Muscle of leg (tissue), 16 donors: ENCODE measurements around the gene WDR36. TPM values are rescaled to one million over a fixed set of nuclear protein-coding genes. Genes with fewer than 3 reads are reported as not detected.

Experiments used
- DNase-seq: peaks from one replicate; pipeline ENCODE4 v3.0.0; 2013
- H3K27ac ChIP-seq: one replicate; pipeline ENCODE4 v1.5.1; 2013; ENCODE audit warnings: mild to moderate bottlenecking, low read length, control low read depth
- H3K27me3 ChIP-seq: one replicate; pipeline ENCODE4 v1.6.1; 2013; ENCODE audit warnings: low read length; ENCODE audit not compliant: control insufficient read depth, insufficient read depth
- H3K36me3 ChIP-seq: one replicate; pipeline ENCODE4 v1.6.1; 2013; ENCODE audit warnings: low read length; ENCODE audit not compliant: control insufficient read depth, insufficient read depth
- H3K4me1 ChIP-seq: one replicate; pipeline ENCODE4 v1.6.1; 2013; ENCODE audit warnings: low read length; ENCODE audit not compliant: control insufficient read depth, insufficient read depth
- H3K4me3 ChIP-seq: one replicate; pipeline ENCODE4 v1.5.1; 2013; ENCODE audit warnings: low read length, control low read depth
- H3K9me3 ChIP-seq: replicated peaks from 2 replicates; pipeline ENCODE4 v1.6.1; 2013; ENCODE audit warnings: low read depth, low read length; ENCODE audit not compliant: control insufficient read depth
- WGBS: methylation state at CpG from one replicate; pipeline ENCODE4 v1.1.5; 2013; ENCODE audit warnings: missing lambda C conversion rate; ENCODE audit not compliant: insufficient coverage; 5-methylcytosine and 5-hydroxymethylcytosine counted together
- long read RNA-seq, 11 donors: transcript quantifications; one replicate each; lab custom pipeline, GENCODE V29; 2026
- polyA plus RNA-seq, 8 donors: library from polyadenylated mRNA; unstranded; fragments of 120-200 nt; gene quantifications; one replicate each; pipeline versions ENCODE4 v1.2.1 to v1.2.3, GENCODE V29; 2013; ENCODE audit warnings: inconsistent platforms in 1 of 8, low replicate concordance in 1 of 8; ENCODE audit not compliant: insufficient read length in 8 of 8, insufficient read depth in 1 of 8
- total RNA-seq: library from RNA; stranded (reverse); fragments of 120-200 nt; gene quantifications from one replicate; pipeline ENCODE4 v1.2.4, GENCODE V29; 2013

WDR36 gene
- total RNA-seq (27.3 TPM), polyA plus RNA-seq (10 to 100 TPM; 11.2 to 18.8 (median 14.3) TPM)
- long read RNA-seq, donor 1: 0 reads
- long read RNA-seq, donor 2: 0 reads
- long read RNA-seq, donor 3, full-length matches to known transcripts: 1 of 1 reads
- long read RNA-seq, donor 3, partial matches to known transcripts: 0 of 1 reads
- long read RNA-seq, donor 3, other reads (novel, unspliced or antisense): 0 of 1 reads
- long read RNA-seq, donor 4: 0 reads
- long read RNA-seq, donor 5, full-length matches to known transcripts: 3 of 3 reads
- long read RNA-seq, donor 5, partial matches to known transcripts: 0 of 3 reads
- long read RNA-seq, donor 5, other reads (novel, unspliced or antisense): 0 of 3 reads
- long read RNA-seq, donor 6: 0 reads
- long read RNA-seq, donor 7, full-length matches to known transcripts: 1 of 1 reads
- long read RNA-seq, donor 7, partial matches to known transcripts: 0 of 1 reads
- long read RNA-seq, donor 7, other reads (novel, unspliced or antisense): 0 of 1 reads
- long read RNA-seq, donor 8: 0 reads
- long read RNA-seq, donor 9, partial matches to known transcripts: 0 of 1 reads
- long read RNA-seq, donor 9, other reads (novel, unspliced or antisense): 0 of 1 reads
- long read RNA-seq, donor 10, full-length matches to known transcripts: 2 of 2 reads
- long read RNA-seq, donor 10, partial matches to known transcripts: 0 of 2 reads
- long read RNA-seq, donor 10, other reads (novel, unspliced or antisense): 0 of 2 reads
- long read RNA-seq, donor 11: 0 reads

GRCh38 chr5:111092062-111092853 is at the start of gene WDR36:
Gene WDR36, plus strand, starts transcription at chr5:111092348. Its CDS starts 109 bp downstream, at chr5:111092457.
- 0% methylated on average over 42 of the region's 50 CpGs for WGBS
- H3K9me3 ChIP-seq: no peaks in the 10 kb centered on the region
- H3K4me1 ChIP-seq: peaks cover 2% of the 10 kb centered on the region
- no peaks in the 10 kb centered on the region for H3K36me3 ChIP-seq
- H3K27ac ChIP-seq: peak within 1 kb of the TSS; percentile 77
- peak; percentile 96 for DNase-seq
- H3K27me3 ChIP-seq: no peaks in the 10 kb centered on the region
- peak within 1 kb of the TSS; percentile 74 for H3K4me3 ChIP-seq

- Histone ChIP-seq H3K27me3 (no peaks in the 10 kb centered on the region), H3K4me3 (no peak overlapping the region), H3K36me3 (no peaks in the 10 kb centered on the region), H3K9me3 (no peaks in the 10 kb centered on the region), H3K4me1 (no peaks in the 10 kb centered on the region), H3K27ac (no peak overlapping the region)
- WGBS: 17% methylated on average over 1 of the region's 5 CpGs
- no peak for DNase-seq
Measured at GRCh38 chr5:111043712-111044506, 48.2 kb upstream of the WDR36 start.

GRCh38 chr5:111058064-111058463 is 34.1 kb upstream of the WDR36 start:
- H3K4me3 ChIP-seq: no peak overlapping the region
- no peak for DNase-seq
- no peaks in the 10 kb centered on the region for H3K4me1 ChIP-seq
- no peaks in the 10 kb centered on the region for H3K36me3 ChIP-seq
- no peak overlapping the region for H3K27ac ChIP-seq
- H3K9me3 ChIP-seq: no peaks in the 10 kb centered on the region
- no peaks in the 10 kb centered on the region for H3K27me3 ChIP-seq

- WGBS: no CpG with 5 or more reads among the region's 2 CpGs
- no peak overlapping the region for H3K4me3 ChIP-seq
- H3K4me1 ChIP-seq: no peaks in the 10 kb centered on the region
- no peak overlapping the region for H3K27ac ChIP-seq
- no peaks in the 10 kb centered on the region for H3K9me3 ChIP-seq
- no peak for DNase-seq
- H3K36me3 ChIP-seq: no peaks in the 10 kb centered on the region
- H3K27me3 ChIP-seq: no peaks in the 10 kb centered on the region
Measured at GRCh38 chr5:111060169-111060568, 32.0 kb upstream of the WDR36 start.

- Histone ChIP-seq H3K4me3 (no peak overlapping the region), H3K27me3 (no peaks in the 10 kb centered on the region), H3K9me3 (no peaks in the 10 kb centered on the region), H3K36me3 (no peaks in the 10 kb centered on the region), H3K27ac (no peak overlapping the region), H3K4me1 (no peaks in the 10 kb centered on the region)
- no peak for DNase-seq
Measured at GRCh38 chr5:111061618-111062017, 30.5 kb upstream of the WDR36 start.

- H3K27me3 ChIP-seq: no peaks in the 10 kb centered on the region
- DNase-seq: peak; percentile 9
- 33% methylated on average over 1 of the region's 3 CpGs for WGBS
- H3K9me3 ChIP-seq: no peaks in the 10 kb centered on the region
- H3K4me3 ChIP-seq: no peak overlapping the region
- H3K36me3 ChIP-seq: no peaks in the 10 kb centered on the region
- H3K27ac ChIP-seq: no peak overlapping the region
- no peaks in the 10 kb centered on the region for H3K4me1 ChIP-seq
Measured at GRCh38 chr5:111063709-111064322, 28.3 kb upstream of the WDR36 start.

GRCh38 chr5:111066261-111066938 is 25.7 kb upstream of the WDR36 start:
- no peak overlapping the region for H3K4me3 ChIP-seq
- H3K27ac ChIP-seq: no peak overlapping the region
- no peak for DNase-seq
- H3K9me3 ChIP-seq: no peaks in the 10 kb centered on the region
- 67% methylated on average over 2 of the region's 2 CpGs for WGBS
- no peaks in the 10 kb centered on the region for H3K36me3 ChIP-seq
- peaks cover 18% of the 10 kb centered on the region for H3K27me3 ChIP-seq
- H3K4me1 ChIP-seq: peaks cover 10% of the 10 kb centered on the region

GRCh38 chr5:111068213-111068612 is 23.9 kb upstream of the WDR36 start:
- H3K27me3 ChIP-seq: peaks cover 30% of the 10 kb centered on the region
- no CpG with 5 or more reads among the region's 2 CpGs for WGBS
- H3K9me3 ChIP-seq: no peaks in the 10 kb centered on the region
- H3K27ac ChIP-seq: no peak overlapping the region
- peaks cover 16% of the 10 kb centered on the region for H3K4me1 ChIP-seq
- H3K36me3 ChIP-seq: no peaks in the 10 kb centered on the region
- DNase-seq: no peak
- no peak overlapping the region for H3K4me3 ChIP-seq

- 17% methylated on average over 3 of the region's 4 CpGs for WGBS
- DNase-seq: no peak
Measured at GRCh38 chr5:111069839-111070238, 22.3 kb upstream of the WDR36 start.

More at GRCh38 chr5:111069839-111070238, 22.3 kb upstream of the WDR36 start:
- no peak overlapping the region for H3K27ac ChIP-seq
- no peaks in the 10 kb centered on the region for H3K9me3 ChIP-seq
- H3K4me3 ChIP-seq: no peak overlapping the region
- H3K4me1 ChIP-seq: peaks cover 16% of the 10 kb centered on the region
- no peaks in the 10 kb centered on the region for H3K36me3 ChIP-seq
- H3K27me3 ChIP-seq: peaks cover 34% of the 10 kb centered on the region
